SIG-M5 treated with dmso at 0.1 percent for 504 hours (cell line): ENCODE results near the gene LYPD4.

Source experiments
- DNase-seq: peaks from one replicate; lab custom pipeline; 2025; ENCODE audit not compliant: unreplicated experiment; lab: John Stamatoyannopoulos, UW

The LYPD4 gene

DNA sequence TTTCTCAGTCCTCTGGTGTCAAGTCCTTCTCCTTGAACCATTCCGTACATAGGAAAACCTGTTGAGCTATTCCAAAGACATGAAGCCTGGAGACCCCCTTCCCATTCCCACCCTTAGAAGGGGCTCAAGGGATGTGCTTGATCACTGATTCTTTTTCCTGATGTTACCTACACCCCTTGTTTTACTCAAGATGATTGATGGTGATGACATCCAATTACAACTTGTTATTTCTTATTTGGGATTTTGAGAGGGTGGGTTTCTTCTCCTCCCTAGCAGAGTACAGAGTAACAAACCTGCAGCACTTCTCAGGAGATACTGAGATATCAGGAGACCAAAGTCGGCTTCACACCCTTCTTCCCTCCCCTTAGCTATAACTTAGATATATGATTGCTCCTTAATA is 8.9 kb upstream of the LYPD4 start:
- DNase-seq, result no peak

DNA sequence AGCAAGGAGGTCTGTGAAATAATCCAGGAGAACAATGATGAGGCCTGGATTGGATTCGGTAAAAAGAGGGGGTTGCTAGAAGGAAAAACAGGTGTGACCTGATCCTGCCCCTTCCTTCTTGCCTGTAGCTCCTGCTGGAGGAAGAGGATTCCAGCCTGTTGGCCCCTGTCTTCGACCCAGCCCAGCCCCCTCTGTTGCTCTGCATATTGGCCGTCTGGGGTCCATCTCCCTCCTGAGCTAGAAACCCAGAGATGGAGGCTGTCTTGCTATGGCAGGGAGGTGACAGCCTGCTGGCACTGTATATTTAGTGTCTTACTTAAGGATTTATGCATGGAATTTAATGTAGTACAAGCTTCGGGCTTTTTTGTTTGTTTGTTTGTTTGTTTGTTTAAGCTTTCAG is 7.0 kb upstream of the LYPD4 start:
- no peak for DNase-seq

DNA sequence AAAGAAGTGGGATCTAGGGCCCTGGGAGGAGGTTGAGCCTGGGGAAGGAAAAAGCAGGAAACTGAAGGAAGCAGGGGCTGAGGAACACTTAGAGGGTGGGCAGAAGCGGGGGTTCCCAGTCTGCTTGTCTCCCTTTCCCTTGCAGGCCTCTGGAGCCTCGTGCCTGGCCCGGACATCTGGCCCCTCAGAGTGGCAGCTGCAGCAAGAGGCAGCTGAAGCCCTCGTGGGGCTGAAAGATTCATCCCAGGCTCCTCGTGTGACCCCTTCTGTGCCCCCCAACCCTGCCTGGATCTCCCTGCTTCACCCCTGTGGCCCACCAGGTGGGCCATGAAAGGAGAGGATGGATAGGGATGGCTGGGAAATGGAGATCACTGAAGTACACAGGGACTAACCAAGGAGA is 5.9 kb upstream of the LYPD4 start:
- DNase-seq, result no peak

DNA sequence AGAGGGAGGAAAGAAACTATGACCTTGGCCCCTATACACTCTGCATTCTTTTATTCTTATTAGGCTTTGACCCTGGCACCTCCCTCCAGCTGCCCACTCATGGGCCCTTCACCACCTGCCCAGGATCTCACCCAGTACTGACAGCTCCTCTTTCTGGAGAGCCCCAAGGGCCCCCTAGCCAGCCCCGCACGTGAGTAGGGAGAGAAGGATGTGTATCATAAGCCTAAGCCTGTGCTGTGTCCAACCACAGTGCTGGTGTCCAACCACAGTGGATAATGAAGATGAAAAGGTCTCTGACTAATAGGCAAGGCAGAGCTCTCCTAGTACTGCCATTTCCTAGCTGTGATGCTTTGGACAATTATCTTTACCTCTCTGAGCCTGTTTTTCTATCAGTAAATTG is 4.6 kb upstream of the LYPD4 start:
- no peak for DNase-seq

DNA sequence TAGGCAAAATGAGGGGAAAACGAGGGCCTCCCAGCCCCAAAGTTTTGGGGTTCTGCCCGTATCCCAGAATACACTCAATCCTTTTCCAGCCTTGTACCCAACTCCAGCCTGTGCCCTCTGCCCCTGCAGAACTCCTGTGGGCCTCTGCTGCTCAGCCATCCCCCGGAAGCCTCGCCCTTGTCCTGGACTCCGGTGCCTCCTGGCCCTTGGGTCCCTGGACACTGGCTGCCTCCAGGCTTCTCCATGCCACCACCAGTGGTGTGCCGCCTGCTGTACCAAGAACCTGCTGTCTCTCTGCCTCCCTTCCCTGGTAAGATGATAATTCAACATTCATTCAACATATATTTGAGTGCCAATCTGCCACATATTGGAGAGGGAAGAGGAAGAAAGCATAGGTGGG is 4.2 kb upstream of the LYPD4 start:
- DNase-seq, result no peak

DNA sequence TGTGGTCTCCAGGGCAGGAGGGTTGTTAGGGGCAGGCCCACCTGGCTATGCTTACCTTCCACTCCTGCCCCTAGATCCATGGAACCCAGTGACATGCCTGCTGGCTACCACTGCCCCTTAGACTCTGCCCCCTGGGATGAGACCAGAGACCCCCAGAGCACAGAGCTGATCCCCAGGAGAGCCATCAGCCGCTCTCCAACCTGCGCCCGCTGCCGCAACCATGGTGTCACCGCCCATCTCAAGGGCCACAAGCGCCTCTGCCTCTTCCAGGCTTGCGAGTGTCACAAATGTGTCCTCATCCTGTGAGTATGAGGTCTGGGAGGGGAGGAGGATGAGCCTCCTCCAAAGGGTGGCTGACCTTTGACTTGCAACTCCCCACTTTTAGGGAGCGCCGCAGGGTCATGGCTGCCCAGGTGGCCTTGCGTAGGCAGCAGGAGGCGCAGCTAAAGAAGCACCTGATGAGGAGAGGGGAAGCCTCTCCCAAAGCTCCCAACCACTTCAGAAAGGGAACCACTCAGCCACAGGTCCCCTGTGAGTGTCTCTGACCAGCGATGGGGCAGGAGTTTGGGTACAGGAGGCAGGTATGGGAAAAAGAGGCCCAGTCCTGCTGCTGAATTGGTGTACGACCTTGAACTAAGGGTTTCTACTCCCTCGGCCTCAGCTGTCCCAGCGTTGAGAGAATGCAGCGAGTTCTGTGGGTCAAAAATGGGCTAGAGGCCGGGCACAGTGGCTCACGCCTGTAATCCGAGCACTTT is 3.0 kb upstream of the LYPD4 start:
- DNase-seq, result no peak

DNA sequence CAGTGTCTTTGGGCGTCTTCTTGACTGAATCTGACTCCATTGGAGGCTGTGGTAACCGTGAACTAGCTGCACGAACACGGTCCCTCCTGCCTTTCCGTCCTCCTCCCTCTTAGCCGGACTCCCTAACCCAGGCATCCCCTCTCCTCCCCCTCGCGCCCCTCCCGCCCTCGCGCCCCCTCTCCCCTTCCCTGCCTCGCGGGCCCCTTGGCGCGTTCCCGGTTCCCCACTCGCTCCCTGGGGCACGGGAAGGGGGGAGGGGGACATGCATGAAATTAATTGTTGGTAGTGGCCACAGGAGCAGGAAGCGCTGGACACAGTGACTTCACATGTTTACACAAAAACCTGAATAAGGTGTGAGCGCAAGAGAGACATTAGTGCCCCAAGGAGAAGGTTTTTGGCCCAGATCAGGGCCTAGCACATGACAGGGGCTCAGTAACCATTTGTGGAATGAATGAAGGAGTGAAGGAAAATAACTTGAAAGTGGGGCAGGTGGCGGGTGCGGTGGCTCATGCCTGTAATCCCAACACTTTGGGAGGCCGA is 638 bp upstream of the LYPD4 start:
- no peak for DNase-seq

DNA sequence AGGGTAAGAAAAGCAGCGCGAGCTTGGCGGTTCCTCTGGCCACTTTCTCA is 343 bp upstream of the LYPD4 start, which contains the start of gene DMRTC2:
Gene DMRTC2 (plus strand): TSS at position 42 of the 50 bp plus-strand sequence. CDS start 2,387 bp downstream, outside the sequence.
- no peak for DNase-seq

DNA sequence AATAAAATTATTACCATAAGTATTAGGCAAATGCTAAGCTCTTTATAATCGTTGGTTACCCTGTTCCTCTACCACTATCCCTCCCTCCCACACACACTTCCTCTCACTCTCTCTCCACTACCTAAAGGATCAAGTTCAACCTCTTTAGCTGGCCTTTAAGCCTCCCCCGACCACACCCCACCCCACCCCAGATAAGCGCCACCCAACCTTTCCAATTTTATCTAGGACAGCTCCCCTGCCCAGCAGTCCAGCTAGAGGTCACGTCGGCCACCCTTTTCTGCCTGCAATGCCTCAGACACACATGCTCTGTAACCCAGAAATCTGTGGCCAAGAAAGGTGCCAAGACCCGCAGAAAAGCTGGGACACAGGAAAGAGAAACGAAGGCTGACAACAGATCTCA is 1.1 kb downstream of the LYPD4 start:
- no peak for DNase-seq

DNA sequence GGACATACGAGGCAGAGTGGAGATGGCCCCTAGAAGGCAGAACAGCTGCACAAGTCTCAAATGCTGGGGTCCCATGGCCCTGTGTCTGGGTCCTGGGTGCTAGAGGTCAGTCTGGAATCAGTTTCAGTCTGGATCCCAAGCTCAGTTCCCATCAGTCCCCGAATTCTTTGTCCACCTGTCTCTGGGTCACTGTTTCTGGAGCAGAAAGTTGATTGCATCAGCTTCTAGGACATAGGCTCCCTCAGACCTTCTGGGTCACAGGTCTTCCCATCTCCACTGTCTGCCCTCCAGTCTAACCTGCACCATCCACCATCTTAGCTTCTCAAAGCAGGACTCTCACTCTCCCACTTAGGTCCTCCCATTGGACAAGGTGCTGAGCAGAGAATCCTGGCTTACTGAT is 5.3 kb downstream of the LYPD4 start:
- no peak for DNase-seq

DNA sequence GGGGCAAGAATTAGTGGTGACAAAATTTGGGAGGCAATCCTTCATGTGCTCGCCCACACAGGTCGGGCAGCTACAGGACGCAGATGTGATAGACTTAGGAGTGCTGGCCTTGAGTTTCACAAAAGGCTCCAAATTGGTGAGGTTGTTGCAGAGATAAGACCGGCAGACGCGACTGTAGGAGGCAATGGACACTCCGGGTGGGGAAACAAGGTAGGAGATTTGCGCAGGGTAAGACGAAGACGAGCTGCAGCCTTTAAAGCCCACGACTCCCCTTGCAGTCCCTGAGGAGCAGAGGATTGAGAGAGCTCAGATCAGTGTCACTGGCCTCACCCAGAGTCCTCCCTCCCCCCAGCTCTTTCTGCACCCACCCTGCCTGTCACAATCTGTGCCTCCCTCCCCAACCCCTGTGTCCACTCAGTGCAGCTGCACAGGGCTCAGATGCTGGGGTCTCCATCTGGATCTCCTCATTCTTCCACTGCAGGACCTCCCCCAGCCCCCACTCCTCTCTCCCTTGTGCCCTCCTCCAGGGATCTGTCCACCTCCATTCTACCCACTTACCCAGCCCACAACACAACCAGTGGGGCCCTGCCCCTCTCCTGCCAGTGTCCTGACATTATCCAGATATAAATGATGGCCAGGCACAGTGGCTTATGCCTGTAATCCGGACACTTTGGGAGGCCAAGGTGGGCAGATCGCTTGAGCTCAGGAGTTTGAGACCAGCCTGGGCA is 6.3 kb downstream of the LYPD4 start:
- DNase-seq, result no peak

DNA sequence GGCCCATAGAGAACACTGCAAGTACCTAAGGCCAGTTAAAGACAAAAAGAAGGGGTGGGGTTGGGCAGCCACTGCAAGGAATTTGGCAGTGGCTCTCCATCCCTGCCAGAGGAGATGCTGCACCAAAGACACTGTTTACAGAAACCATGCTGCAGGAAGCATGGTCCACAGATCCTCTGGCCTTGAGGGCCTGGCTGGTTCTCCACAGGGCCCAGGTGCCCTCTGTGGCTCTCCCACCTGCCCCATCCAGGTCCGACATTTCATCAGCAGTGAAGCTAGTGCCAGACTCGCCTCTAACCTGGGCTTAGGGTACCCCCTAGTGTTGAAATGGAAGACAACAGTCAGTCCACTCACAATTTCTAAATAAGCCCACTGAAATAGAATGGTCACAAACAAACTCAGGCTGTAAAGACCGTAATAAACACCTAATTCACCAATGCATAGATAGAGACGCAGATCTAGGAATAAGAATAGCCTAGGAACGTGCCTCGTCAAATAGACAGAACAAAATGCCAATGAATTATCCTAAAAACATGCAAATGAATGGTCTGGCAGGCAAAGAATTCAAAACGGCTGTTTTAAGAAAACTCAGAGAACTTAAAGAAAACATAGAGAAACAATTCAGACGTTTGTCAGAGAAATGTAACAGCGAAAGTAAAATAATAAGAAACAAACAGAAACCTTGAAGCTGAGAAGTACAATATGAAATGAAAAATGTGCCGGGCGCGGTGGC is 23.3 kb downstream of the LYPD4 start:
- DNase-seq, result peak; percentile 63

DNA sequence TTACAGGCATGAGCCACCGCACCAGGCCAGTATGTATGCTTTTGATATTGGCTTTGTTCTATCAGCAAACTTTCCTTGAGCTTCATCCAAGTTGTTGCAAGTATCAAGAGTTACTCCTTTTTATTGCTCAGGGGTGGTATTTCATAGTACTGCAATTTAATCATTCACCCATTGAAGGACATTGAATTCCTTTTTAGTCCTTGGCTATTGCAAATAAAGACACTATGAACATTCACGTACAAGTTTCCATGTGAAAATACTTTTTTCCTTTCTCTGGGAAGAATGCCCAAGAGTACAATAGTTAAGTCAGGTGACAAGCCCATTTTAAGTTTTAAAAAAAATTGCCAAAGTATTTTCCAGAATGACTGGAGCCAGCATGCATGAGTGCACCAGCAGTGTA is 27.7 kb downstream of the LYPD4 start:
- DNase-seq, result no peak

DNA sequence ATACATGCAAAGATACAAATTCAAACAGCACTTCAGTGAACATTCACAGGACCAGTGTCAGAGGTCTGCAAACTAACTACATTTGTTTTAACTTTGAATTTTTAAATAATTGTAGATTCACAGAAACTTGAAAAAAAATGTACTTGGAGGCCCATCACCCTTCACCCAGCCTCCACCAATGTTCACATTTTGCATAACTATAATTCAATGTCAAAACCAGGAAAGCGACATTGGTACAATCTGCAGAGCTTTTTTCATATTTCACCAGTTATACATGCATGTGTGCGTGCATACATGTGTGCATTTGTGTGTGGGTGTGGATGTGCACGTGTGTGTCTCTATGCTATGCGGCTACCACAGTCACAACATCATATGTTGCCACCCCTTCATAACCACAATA is 29.2 kb downstream of the LYPD4 start:
- no peak for DNase-seq

DNA sequence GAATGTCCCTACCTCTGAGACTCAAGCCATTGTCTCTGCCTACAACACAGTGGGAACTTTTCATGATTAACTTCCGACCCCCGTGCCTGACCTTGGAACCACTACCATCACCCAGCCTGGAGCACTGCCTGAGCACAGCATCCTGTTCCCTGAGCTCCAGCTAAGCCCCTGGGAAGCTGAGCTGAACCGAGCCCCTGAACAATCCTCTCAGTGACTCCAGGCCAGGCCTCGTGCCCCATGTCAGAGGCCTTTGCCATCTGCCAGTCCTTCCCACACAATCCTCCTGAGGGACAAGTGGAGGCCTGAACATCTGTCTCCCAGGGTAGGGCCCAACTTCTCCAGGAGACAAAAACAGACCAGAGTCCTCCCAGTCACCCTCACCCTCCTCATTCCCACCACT is 30.6 kb downstream of the LYPD4 start:
- DNase-seq, result no peak

DNA sequence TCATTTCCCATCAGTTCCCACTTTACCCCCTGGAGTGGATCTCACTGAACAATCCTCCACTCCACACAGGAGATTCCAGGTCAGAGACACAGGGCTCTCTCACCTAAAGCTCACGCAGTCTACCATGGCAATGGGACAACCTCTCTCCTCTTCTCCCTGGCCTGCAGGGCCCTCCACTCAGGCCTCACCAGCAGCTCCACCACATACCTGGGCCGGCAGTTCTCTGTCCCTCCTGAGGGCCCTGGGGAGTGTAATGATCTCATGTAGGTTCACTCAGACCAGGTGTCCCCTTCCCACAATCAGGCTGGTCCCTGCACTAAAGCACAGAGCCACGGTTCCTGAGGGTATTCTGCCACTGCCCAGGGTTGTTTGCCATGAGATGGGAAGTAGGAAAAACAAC is 32.5 kb downstream of the LYPD4 start:
- DNase-seq, result no peak

DNA sequence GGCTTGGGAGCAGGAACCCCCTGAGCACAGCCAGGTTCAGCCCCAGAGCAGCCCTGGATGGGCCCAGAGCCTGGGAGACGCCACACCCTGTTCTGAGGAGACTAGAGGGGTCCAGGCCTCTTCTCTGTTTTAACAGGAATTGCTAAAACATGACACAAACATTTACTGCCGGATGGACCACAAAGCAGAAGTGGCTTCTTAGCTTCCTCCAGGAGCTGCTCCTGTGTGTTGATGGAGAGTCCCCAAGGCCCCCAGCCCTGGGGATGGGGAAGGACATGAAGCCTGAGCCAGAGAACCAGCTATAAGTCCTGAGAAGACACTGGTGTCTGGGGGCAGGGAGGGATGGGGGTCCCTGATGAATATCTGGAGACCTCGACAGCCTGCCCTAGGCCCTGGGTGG is 33.4 kb downstream of the LYPD4 start:
- DNase-seq, result peak; percentile 87

DNA sequence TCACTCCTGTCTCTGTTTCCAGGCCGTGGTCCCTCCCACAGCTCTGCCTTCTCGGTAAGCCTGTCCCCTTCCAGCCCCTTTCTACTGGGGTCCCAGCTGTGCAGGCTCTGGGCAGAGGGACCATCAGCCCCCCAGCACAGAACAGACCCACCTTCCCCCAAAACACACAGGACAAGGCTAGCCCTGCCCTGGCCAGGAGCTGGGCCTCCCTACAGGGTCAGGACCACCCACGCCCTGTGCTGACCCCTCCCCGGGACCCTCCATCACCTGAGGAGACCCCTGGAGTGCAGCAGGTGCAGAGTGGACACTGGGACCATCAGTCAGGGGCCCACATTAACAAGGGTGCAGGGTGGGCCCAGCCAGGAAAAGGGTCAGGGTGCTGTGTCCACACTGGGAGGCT is 34.2 kb downstream of the LYPD4 start:
- DNase-seq, result no peak

DNA sequence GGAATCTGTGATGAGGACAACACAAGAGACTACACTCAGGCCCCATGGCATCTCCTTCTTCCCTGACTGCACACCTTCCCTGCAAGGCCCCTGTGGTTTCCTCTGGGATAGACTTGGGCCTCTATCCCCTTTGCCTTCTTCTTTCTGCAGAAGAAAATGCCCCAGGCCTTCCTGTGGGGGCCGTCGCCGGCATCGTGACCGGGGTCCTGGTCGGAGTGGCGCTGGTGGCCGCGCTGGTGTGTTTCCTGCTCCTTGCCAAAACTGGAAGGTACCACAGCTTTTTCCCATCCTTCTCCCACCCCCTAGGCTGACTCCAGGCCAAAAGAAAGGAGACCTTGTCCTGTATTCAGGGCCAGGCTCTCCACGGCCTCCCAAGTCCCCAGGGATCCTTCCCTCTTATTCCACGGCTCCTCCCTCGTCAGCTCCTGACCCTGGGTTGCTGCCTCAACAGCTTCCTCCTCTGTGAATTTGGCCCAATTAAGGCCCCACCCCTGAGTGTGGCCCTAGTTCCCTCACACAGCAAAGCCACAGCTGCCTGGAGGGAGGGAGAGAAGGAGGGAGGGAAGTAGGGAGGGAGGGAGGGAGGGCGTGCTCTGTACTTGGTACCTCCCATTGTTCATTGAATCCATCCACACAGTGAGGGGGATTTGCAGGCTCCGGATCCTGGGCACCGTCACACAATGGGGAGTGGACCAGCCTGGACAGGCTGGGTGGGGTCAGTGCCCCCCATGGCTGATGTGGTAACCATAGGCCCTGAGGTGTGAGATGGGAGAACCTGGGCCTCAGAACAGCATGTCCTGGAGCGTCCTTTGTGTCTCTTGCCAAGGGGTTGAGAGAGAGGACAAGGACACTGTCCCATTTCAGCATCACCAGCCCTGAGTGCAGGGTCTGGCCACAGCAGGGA is 35.6 kb downstream of the LYPD4 start:
- DNase-seq, result peak; percentile 37

DNA sequence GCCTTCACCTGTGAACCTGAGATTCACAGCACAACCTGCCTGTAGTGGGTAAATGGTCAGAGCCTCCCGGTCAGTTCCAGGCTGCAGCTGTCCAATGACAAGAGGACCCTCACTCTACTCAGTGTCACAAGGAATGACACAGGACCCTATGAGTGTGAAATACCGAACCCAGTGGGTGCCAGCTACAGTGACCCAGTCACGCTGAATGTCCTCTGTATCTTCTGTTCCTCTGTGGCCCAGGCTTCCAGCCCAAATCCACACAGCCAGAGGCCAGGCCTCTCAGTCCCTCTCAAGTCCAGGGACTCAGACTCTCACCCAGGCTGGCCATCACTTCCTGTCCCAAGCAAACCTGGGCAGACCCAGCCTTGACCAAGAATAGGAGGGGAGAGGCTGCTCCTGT is 37.3 kb downstream of the LYPD4 start:
- no peak for DNase-seq

DNA sequence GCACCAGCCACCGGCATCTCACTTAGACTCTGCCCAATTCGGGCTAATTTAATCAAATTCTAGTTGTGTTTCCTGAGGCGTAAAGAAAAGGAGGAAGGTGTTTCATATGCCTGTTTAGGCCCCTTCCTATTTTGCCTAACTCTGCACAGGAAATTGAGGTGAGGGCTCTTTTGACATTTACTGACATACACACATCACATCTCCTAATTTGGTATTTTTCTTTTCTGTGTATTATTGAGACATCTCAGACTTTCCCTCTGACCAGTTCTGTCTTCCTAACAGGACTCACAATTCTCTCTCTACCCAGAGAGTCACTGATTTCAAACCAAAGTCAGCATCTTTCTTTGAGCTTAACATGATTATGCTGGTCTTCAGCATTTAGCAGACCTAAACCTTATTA is 40.1 kb downstream of the LYPD4 start:
- no peak for DNase-seq
